COLO668 (cell line): ENCODE results near the gene TCF7L2.
"Not testable (repeated sequence)": the region's sequence is repeated elsewhere in the genome, so short reads cannot be mapped to it uniquely, and the experiment has no call there.

Experiments used
- DNase-seq: peaks from one replicate; lab custom pipeline; 2025; ENCODE audit not compliant: unreplicated experiment; lab: John Stamatoyannopoulos, UW

The TCF7L2 gene

GRCh38 chr10:113061557-113061956 lies 111.5 kb downstream of the TCF7L2 start:
- DNase-seq, result no peak

GRCh38 chr10:113063043-113063967 lies 113.3 kb downstream of the TCF7L2 start:
- no peak for DNase-seq

GRCh38 chr10:113064039-113064438 lies 114.0 kb downstream of the TCF7L2 start:
- DNase-seq, result no peak

GRCh38 chr10:113066120-113066519 lies 116.1 kb downstream of the TCF7L2 start:
- DNase-seq, result not testable (repeated sequence)

- DNase-seq, result no peak
Measured at GRCh38 chr10:113066561-113067312, 116.7 kb downstream of the TCF7L2 start.

GRCh38 chr10:113067501-113067900 lies 117.5 kb downstream of the TCF7L2 start:
- DNase-seq, result no peak

- no peak for DNase-seq
Measured at GRCh38 chr10:113068178-113068890, 118.3 kb downstream of the TCF7L2 start.

GRCh38 chr10:113069595-113069994 lies 119.5 kb downstream of the TCF7L2 start:
- DNase-seq, result no peak

- DNase-seq, result no peak
Measured at GRCh38 chr10:113071446-113071845, 121.4 kb downstream of the TCF7L2 start.

GRCh38 chr10:113073549-113074189 lies 123.6 kb downstream of the TCF7L2 start:
- DNase-seq, result peak; percentile 10

GRCh38 chr10:113076949-113077348 lies 126.9 kb downstream of the TCF7L2 start:
- no peak for DNase-seq

GRCh38 chr10:113078282-113078907 lies 128.3 kb downstream of the TCF7L2 start:
- DNase-seq, result no peak

- DNase-seq, result no peak
Measured at GRCh38 chr10:113080061-113080924, 130.2 kb downstream of the TCF7L2 start.

GRCh38 chr10:113080925-113081229 lies 130.8 kb downstream of the TCF7L2 start:
- DNase-seq, result no peak

GRCh38 chr10:113084031-113084430 lies 134.0 kb downstream of the TCF7L2 start:
- DNase-seq, result no peak

- no peak for DNase-seq
Measured at GRCh38 chr10:113085776-113086175, 135.7 kb downstream of the TCF7L2 start.

- no peak for DNase-seq
Measured at GRCh38 chr10:113086282-113086681, 136.2 kb downstream of the TCF7L2 start.

- peak; percentile 9 for DNase-seq
Measured at GRCh38 chr10:113087165-113088029, 137.3 kb downstream of the TCF7L2 start.

- DNase-seq, result no peak
Measured at GRCh38 chr10:113088194-113088593, 138.1 kb downstream of the TCF7L2 start.
